HepG2 (cell line): ENCODE data around the gene RNF4.
"Not testable (repeated sequence)": the region's sequence is repeated elsewhere in the genome, so short reads cannot be mapped to it uniquely, and the experiment has no call there.

Experiments used
- ADNP ChIP-seq: sonication (generic); formaldehyde crosslinking; IDR thresholded peaks from 2 replicates; pipeline ENCODE4 v1.4.0; 2020; ENCODE audit warnings: missing genetic modification reagents
- CHD4 ChIP-seq: fragments of 200-600 bp; sonication (generic); IDR thresholded peaks from 2 replicates; pipeline ENCODE4 v1.7.0; 2017; ENCODE audit warnings: mild to moderate bottlenecking, low read length, borderline replicate concordance
- JARID2 ChIP-seq: sonication (generic); formaldehyde crosslinking; IDR thresholded peaks from 2 replicates; pipeline ENCODE4 v1.8.1; 2023; ENCODE audit warnings: missing genetic modification reagents, inconsistent platforms; ENCODE audit not compliant: insufficient replicate concordance
- NFYC ChIP-seq: IDR thresholded peaks from 2 replicates; pipeline ENCODE4 v1.6.1; 2016; ENCODE audit warnings: missing genetic modification reagents, missing compliant biosample characterization
- NR2C2 ChIP-seq: sonication (generic); formaldehyde crosslinking; IDR thresholded peaks from 2 replicates; pipeline ENCODE4 v1.4.0; 2020; ENCODE audit warnings: missing genetic modification reagents, mild to moderate bottlenecking, moderate library complexity, borderline replicate concordance
- PCBP2 ChIP-seq: fragments of 200-400 bp; formaldehyde crosslinking; optimal IDR thresholded peaks from 2 replicates; pipeline ENCODE3; 2018; ENCODE audit warnings: low read length, low read depth; ENCODE audit not compliant: poor library complexity, severe bottlenecking
- SMARCE1 ChIP-seq: fragments of 450-650 bp; IDR thresholded peaks from 2 replicates; pipeline ENCODE4 v1.6.1; 2017; ENCODE audit warnings: borderline replicate concordance
- TP53 ChIP-seq: sonication (generic); formaldehyde crosslinking; conservative IDR thresholded peaks from 2 replicates; pipeline ENCODE4 v1.4.0; 2020; ENCODE audit warnings: missing genetic modification reagents
- YY1 ChIP-seq: IDR thresholded peaks from 2 replicates; pipeline ENCODE4 v1.6.1; 2011; ENCODE audit warnings: low read length, low read depth, moderate library complexity, mild to moderate bottlenecking; ENCODE audit not compliant: insufficient read depth, insufficient replicate concordance
- TF ChIP-seq, protein P1 (sequence below): IDR thresholded peaks from 2 replicates; pipeline ENCODE4 v1.6.1; 2012; ENCODE audit warnings: inconsistent platforms
- TF ChIP-seq, protein P2 (sequence below): sonication (generic); formaldehyde crosslinking; IDR thresholded peaks from 2 replicates; pipeline ENCODE4 v1.4.0; 2020; ENCODE audit warnings: missing genetic modification reagents

DNA sequence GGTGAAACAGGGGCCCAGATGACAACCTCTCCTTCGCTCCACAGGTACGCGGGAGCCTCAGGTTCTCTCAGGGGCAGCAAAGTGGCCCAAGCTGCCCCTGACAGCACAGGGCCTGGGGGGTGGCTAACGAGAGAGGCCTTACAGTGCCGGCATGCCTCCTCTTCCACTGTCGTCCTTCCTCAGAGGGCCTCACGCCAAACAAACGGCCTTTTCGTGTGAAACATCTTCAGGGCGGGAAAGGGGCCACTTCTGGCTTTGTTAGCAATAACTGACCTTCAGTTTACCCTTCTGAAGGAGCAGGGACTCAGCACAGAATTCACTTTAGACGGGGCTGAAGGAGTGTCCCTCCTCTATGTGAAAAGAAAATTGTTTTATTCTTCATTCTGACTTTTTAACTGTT lies 46.0 kb downstream of the RNF4 start:
- not testable (repeated sequence) for TF ChIP-seq NR2C2 (CRISPR knock-in tag); YY1; JARID2 (CRISPR knock-in tag); TP53 (CRISPR knock-in tag); ADNP (CRISPR knock-in tag); SMARCE1; PCBP2; CHD4; NFYC (CRISPR knock-in tag)
- TF ChIP-seq, protein P1, sequence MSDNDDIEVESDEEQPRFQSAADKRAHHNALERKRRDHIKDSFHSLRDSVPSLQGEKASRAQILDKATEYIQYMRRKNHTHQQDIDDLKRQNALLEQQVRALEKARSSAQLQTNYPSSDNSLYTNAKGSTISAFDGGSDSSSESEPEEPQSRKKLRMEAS: not testable (repeated sequence)
- TF ChIP-seq, protein P2, sequence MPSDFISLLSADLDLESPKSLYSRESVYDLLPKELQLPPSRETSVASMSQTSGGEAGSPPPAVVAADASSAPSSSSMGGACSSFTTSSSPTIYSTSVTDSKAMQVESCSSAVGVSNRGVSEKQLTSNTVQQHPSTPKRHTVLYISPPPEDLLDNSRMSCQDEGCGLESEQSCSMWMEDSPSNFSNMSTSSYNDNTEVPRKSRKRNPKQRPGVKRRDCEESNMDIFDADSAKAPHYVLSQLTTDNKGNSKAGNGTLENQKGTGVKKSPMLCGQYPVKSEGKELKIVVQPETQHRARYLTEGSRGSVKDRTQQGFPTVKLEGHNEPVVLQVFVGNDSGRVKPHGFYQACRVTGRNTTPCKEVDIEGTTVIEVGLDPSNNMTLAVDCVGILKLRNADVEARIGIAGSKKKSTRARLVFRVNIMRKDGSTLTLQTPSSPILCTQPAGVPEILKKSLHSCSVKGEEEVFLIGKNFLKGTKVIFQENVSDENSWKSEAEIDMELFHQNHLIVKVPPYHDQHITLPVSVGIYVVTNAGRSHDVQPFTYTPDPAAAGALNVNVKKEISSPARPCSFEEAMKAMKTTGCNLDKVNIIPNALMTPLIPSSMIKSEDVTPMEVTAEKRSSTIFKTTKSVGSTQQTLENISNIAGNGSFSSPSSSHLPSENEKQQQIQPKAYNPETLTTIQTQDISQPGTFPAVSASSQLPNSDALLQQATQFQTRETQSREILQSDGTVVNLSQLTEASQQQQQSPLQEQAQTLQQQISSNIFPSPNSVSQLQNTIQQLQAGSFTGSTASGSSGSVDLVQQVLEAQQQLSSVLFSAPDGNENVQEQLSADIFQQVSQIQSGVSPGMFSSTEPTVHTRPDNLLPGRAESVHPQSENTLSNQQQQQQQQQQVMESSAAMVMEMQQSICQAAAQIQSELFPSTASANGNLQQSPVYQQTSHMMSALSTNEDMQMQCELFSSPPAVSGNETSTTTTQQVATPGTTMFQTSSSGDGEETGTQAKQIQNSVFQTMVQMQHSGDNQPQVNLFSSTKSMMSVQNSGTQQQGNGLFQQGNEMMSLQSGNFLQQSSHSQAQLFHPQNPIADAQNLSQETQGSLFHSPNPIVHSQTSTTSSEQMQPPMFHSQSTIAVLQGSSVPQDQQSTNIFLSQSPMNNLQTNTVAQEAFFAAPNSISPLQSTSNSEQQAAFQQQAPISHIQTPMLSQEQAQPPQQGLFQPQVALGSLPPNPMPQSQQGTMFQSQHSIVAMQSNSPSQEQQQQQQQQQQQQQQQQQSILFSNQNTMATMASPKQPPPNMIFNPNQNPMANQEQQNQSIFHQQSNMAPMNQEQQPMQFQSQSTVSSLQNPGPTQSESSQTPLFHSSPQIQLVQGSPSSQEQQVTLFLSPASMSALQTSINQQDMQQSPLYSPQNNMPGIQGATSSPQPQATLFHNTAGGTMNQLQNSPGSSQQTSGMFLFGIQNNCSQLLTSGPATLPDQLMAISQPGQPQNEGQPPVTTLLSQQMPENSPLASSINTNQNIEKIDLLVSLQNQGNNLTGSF: not testable (repeated sequence)
